Keratinocyte (primary cell): ENCODE measurements around the gene ARNT2. TPM values are rescaled to one million over a fixed set of nuclear protein-coding genes. Genes with fewer than 3 reads are reported as not detected.
"Not testable (repeated sequence)": the region's sequence is repeated elsewhere in the genome, so short reads cannot be mapped to it uniquely, and the experiment has no call there.

Source experiments
- DNase-seq: peaks from one replicate; pipeline ENCODE4 v3.0.0-alpha.2; 2011; ENCODE audit warnings: low read depth, missing footprints, low spot score
- FAIRE-seq: peaks from 2 replicates; lab custom pipeline; 2011; peaks lifted over from hg19 to GRCh38; lab: Jason Lieb, UNC
- H2AFZ ChIP-seq: 2 replicates; pipeline ENCODE4 v1.6.0; 2012; ENCODE audit warnings: low read length, control low read depth, inconsistent platforms; ENCODE audit not compliant: control insufficient read depth
- H3K27ac ChIP-seq: 2 replicates; pipeline ENCODE4 v1.5.1; 2011; ENCODE audit warnings: low read length; ENCODE audit not compliant: control insufficient read depth, insufficient read depth
- H3K27me3 ChIP-seq: 3 replicates; pipeline ENCODE4 v1.6.0; 2011; ENCODE audit warnings: low read length; ENCODE audit not compliant: control insufficient read depth, insufficient read depth; ENCODE audit errors: extremely low read depth
- H3K36me3 ChIP-seq, 2 experiments: 2 replicates in 1 of 2; 3 replicates in 1 of 2; pipeline ENCODE4 v1.5.1; 2011; ENCODE audit warnings: low read length in 2 of 2, mild to moderate bottlenecking in 1 of 2; ENCODE audit not compliant: control insufficient read depth in 2 of 2, insufficient read depth in 2 of 2; ENCODE audit errors: extremely low read depth in 1 of 2
- H3K4me1 ChIP-seq: 3 replicates; pipeline ENCODE4 v1.5.1; 2011; ENCODE audit warnings: low read length; ENCODE audit not compliant: control insufficient read depth, insufficient read depth; ENCODE audit errors: extremely low read depth
- H3K4me2 ChIP-seq: 3 replicates; pipeline ENCODE4 v1.6.0; 2011; ENCODE audit warnings: low read depth, low read length; ENCODE audit not compliant: control insufficient read depth, insufficient read depth; ENCODE audit errors: extremely low read depth
- H3K4me3 ChIP-seq, 3 experiments: fragments of 200-600 bp in 1 of 3; sonication (generic) in 1 of 3; 2 replicates in 2 of 3; 3 replicates in 1 of 3; pipeline ENCODE4 v1.5.1; 2011 to 2016; ENCODE audit warnings: low read length in 3 of 3, mild to moderate bottlenecking in 3 of 3, control low read depth in 2 of 3, inconsistent platforms in 1 of 3, low read depth in 1 of 3, mixed read lengths in 1 of 3, mixed run types in 1 of 3, moderate library complexity in 1 of 3; ENCODE audit not compliant: control insufficient read depth in 2 of 3, insufficient read depth in 2 of 3; ENCODE audit errors: extremely low read depth in 1 of 3
- H3K79me2 ChIP-seq: 2 replicates; pipeline ENCODE4 v1.6.0; 2012; ENCODE audit warnings: low read length; ENCODE audit not compliant: control insufficient read depth, insufficient read depth
- H3K9ac ChIP-seq: 3 replicates; pipeline ENCODE4 v1.6.0; 2011; ENCODE audit warnings: low read length; ENCODE audit not compliant: control insufficient read depth, insufficient read depth; ENCODE audit errors: extremely low read depth
- H3K9me1 ChIP-seq: 3 replicates; pipeline ENCODE4 v1.6.0; 2011; ENCODE audit warnings: low read length; ENCODE audit not compliant: control insufficient read depth, insufficient read depth; ENCODE audit errors: extremely low read depth
- H3K9me3 ChIP-seq: 2 replicates; pipeline ENCODE4 v1.5.1; 2012; ENCODE audit warnings: low read depth, low read length; ENCODE audit not compliant: control insufficient read depth
- H4K20me1 ChIP-seq: 3 replicates; pipeline ENCODE4 v1.6.0; 2011; ENCODE audit warnings: low read length; ENCODE audit not compliant: control insufficient read depth, insufficient read depth; ENCODE audit errors: extremely low read depth
- CTCF ChIP-seq, 3 experiments: IDR thresholded peaks in 1 of 3; conservative IDR thresholded peaks in 1 of 3; optimal IDR thresholded peaks in 1 of 3; 2 replicates in 2 of 3; 3 replicates in 1 of 3; pipeline versions ENCODE3 to v1.5.1; 2011; ENCODE audit warnings: low read length in 3 of 3, mild to moderate bottlenecking in 3 of 3, moderate library complexity in 2 of 3, control low read depth in 1 of 3, inconsistent platforms in 1 of 3; ENCODE audit not compliant: insufficient read depth in 2 of 3; ENCODE audit errors: extremely low read depth in 1 of 3
- EZH2 ChIP-seq: IDR thresholded peaks from one replicate; pipeline ENCODE4 v1.6.1; 2012; ENCODE audit warnings: inconsistent platforms, mild to moderate bottlenecking, low read length, moderate library complexity
- dilution Hi-C: fragments of 300-500 bp; cut with MboI; formaldehyde crosslinking; loops from one replicate; pipeline ENCODE4 v1.7.0; 2020; ENCODE audit warnings: low sequenced_read_pairs; ENCODE audit not compliant: extremely low pct_ligation_motif_present
- polyA plus RNA-seq, 5 experiments: library from polyadenylated mRNA; depleted of rRNA in 3 of 5; stranded (reverse) in 3 of 5; stranded (forward) in 1 of 5; unstranded in 1 of 5; fragments of >200 nt; gene quantifications; 1 replicate in 1 of 5; 2 replicates in 3 of 5; 3 replicates in 1 of 5; pipeline versions ENCODE4 v1.2.1 to v1.2.3, GENCODE V29; 2011 to 2012; ENCODE audit warnings: missing spikeins in 2 of 5, low read depth in 1 of 5, low replicate concordance in 1 of 5

ARNT2 gene
- polyA plus RNA-seq, 1 donor (not counting 4 experiments of a cell fraction or from before 2014, with no cell fraction given) = 0.16 TPM

- H3K36me3 ChIP-seq = no peaks in the 10 kb centered on the region
Observed at GRCh38 chr15:80645494-80646065, 241.4 kb downstream of the ARNT2 start.

GRCh38 chr15:80647424-80647823 lies 243.2 kb downstream of the ARNT2 start:
- H4K20me1 ChIP-seq, H3K9me1 ChIP-seq, H3K27ac ChIP-seq, H3K4me1 ChIP-seq, H3K4me2 ChIP-seq, H3K9ac ChIP-seq, H3K9me3 ChIP-seq, dilution Hi-C loops, H3K27me3 ChIP-seq, FAIRE-seq, H3K79me2 ChIP-seq, H3K36me3 ChIP-seq, H3K4me3 ChIP-seq, H2AFZ ChIP-seq, DNase-seq: not testable (repeated sequence)

More at GRCh38 chr15:80645494-80646065, 241.4 kb downstream of the ARNT2 start:
- dilution Hi-C loops = no loop called here
- no peaks in the 10 kb centered on the region for H3K9me3 ChIP-seq
- H3K27me3 ChIP-seq = no peaks in the 10 kb centered on the region
- H3K27ac ChIP-seq = no peak overlapping the region
- H3K4me3 ChIP-seq = no peak overlapping the region
- H3K9ac ChIP-seq = no peak overlapping the region
- TF ChIP-seq CTCF (optimal IDR thresholded peaks at IDR 0.05 in 1 of 3, IDR thresholded peaks at IDR 0.05 in 1 of 3, conservative IDR thresholded peaks at IDR 0.05 in 1 of 3; ENCODE audit: extremely low read depth in 1 of 3, insufficient read depth in 2 of 3, low read length in 3 of 3) = no peak
- TF ChIP-seq EZH2 = no peak
- no peak overlapping the region for H2AFZ ChIP-seq
- H3K4me2 ChIP-seq = no peak overlapping the region
- H3K9me1 ChIP-seq = no peaks in the 10 kb centered on the region
- no peak for DNase-seq
- FAIRE-seq = no peak
- no peaks in the 10 kb centered on the region for H3K79me2 ChIP-seq
- H4K20me1 ChIP-seq = no peaks in the 10 kb centered on the region
- no peaks in the 10 kb centered on the region for H3K4me1 ChIP-seq

Other genes with a start within 250 kb of the ARNT2 start
- gene CTXND1, start 152.2 kb upstream of the ARNT2 start, polyA plus RNA-seq = not detected in 3 replicates